Retinal pigment epithelial cell (primary cell): ENCODE results near the gene EZR.

ENCODE experiments used
- DNase-seq: peaks from one replicate; pipeline ENCODE4 v3.0.0-alpha.2; 2010; ENCODE audit warnings: low read depth
- H3K4me3 ChIP-seq: 2 replicates; pipeline ENCODE4 v1.5.1; 2011; ENCODE audit warnings: mild to moderate bottlenecking, low read length, control low read depth, moderate library complexity
- TF ChIP-seq, protein P1 (sequence below): conservative IDR thresholded peaks from 2 replicates; pipeline ENCODE4 v1.5.1; 2011; ENCODE audit warnings: low read depth, low read length, control low read depth, inconsistent platforms

The EZR gene

DNA sequence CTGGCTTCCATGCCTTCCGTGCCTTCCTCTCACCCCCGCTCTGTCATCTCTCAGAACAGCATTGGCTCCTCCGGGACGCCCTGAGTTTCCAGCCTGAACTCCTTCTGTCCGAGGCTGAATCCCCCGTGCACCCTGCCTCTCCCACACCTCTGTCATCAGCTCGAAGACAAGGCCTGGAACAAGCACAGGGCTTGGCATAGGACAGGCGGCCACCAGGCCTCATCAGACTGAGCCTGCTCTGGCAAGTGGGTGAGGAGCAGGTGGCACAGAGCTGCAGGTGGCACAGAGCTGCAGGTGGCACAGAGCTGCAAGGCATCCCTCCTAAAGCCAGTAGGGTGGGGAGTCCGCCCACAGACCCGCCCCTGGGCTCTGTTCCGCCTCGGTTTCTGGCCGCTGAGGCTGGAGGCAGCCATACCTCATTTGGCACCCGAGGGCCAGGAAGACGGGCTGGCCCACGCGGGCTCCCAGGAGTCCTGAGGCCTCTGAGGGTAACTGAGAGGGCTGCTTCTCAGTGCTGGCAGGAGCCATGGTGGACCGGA is 60.2 kb downstream of the EZR start:
- TF ChIP-seq, protein P1, sequence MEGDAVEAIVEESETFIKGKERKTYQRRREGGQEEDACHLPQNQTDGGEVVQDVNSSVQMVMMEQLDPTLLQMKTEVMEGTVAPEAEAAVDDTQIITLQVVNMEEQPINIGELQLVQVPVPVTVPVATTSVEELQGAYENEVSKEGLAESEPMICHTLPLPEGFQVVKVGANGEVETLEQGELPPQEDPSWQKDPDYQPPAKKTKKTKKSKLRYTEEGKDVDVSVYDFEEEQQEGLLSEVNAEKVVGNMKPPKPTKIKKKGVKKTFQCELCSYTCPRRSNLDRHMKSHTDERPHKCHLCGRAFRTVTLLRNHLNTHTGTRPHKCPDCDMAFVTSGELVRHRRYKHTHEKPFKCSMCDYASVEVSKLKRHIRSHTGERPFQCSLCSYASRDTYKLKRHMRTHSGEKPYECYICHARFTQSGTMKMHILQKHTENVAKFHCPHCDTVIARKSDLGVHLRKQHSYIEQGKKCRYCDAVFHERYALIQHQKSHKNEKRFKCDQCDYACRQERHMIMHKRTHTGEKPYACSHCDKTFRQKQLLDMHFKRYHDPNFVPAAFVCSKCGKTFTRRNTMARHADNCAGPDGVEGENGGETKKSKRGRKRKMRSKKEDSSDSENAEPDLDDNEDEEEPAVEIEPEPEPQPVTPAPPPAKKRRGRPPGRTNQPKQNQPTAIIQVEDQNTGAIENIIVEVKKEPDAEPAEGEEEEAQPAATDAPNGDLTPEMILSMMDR, result no peak
- no peak overlapping the region for H3K4me3 ChIP-seq
- no peak for DNase-seq

- DNase-seq, result no peak
- H3K4me3 ChIP-seq, result no peak overlapping the region
- TF ChIP-seq, protein P1, result no peak
Measured at GRCh38 chr6:158758451-158758860, 60.7 kb downstream of the EZR start.

- no peak for DNase-seq
- TF ChIP-seq, protein P1, result no peak
- no peak overlapping the region for H3K4me3 ChIP-seq
Measured at GRCh38 chr6:158757753-158758090, 61.4 kb downstream of the EZR start.

- H3K4me3 ChIP-seq, result no peak overlapping the region
- TF ChIP-seq, protein P1, result no peak
- no peak for DNase-seq
Measured at GRCh38 chr6:158756977-158757752, 62.0 kb downstream of the EZR start.

DNA sequence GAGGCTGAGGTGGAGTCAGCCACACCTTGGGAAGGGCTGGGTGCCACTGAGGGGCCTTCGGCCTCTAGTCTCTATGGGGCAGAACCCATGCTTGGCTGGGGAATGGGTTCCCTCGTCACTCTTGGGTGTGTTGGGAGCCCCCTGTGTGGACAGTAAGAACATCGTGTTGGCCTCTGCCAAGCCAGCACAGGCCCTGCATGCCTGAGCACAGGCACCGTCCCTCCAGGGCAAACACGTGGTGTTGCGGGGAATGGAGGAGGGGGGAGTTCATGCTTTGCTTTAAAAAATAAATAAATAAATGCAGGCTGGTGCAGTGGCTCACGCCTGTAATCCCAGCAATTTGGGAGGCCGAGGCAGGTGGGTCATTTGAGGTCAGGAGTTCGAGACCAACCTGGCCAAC is 63.0 kb downstream of the EZR start:
- TF ChIP-seq, protein P1, result no peak
- DNase-seq, result no peak
- H3K4me3 ChIP-seq, result no peak overlapping the region

- TF ChIP-seq, protein P1, result no peak
- no peak overlapping the region for H3K4me3 ChIP-seq
- DNase-seq, result no peak
Measured at GRCh38 chr6:158755636-158756035, 63.5 kb downstream of the EZR start.

- TF ChIP-seq, protein P1, result no peak
- no peak for DNase-seq
Measured at GRCh38 chr6:158754738-158755137, 64.4 kb downstream of the EZR start.

More at GRCh38 chr6:158754738-158755137, 64.4 kb downstream of the EZR start:
- H3K4me3 ChIP-seq, result no peak overlapping the region
